Measurements from ENCODE around the gene IFIH1. TPM values are rescaled to one million over a fixed set of nuclear protein-coding genes. Genes with fewer than 3 reads are reported as not detected.

The IFIH1 gene
- total RNA-seq, 3 donors from 2014 or later (not counting 1 experiment from before 2014, with no cell fraction given) = 36.7 to 57.4 (median 36.9) TPM

- Mint-ChIP-seq H3K27ac (peak within 1 kb of the TSS in 1 of 2 donors; percentile 92), H3K27me3 (ENCODE audit: low read depth in 2 of 2) (peaks cover 3 to 7% of the 10 kb centered on the region in 2 donors), H3K9me3 (no peaks in the 10 kb centered on the region), H3K4me3 (peak within 1 kb of the TSS; percentile 92), H3K36me3 (no peaks in the 10 kb centered on the region), H3K4me1 (peaks cover 10 to 13% of the 10 kb centered on the region in 2 donors)
- DNase-seq = peak; percentile 94 to 98
- peak within 1 kb of the TSS; percentile 71 for H3K4me3 ChIP-seq (ENCODE audit: low read length)
- WGBS (ENCODE audit: insufficient coverage) = under 1% methylated on average over 54 of the region's 57 CpGs
- TF ChIP-seq CTCF (IDR thresholded peaks at IDR 0.05) = no peak
- H3K27ac ChIP-seq (ENCODE audit: low read length) = peak within 1 kb of the TSS; percentile 41
- H3K36me3 ChIP-seq (ENCODE audit: control insufficient read depth, insufficient read depth, low read length) = no peaks in the 10 kb centered on the region
- H3K4me1 ChIP-seq (ENCODE audit: control insufficient read depth, insufficient read depth, low read length) = peaks cover 11% of the 10 kb centered on the region
- intact Hi-C loops (cut with micrococcal nuclease) = loop anchor here (1.0 kb wide), 1 partner anchor 26 kb away; the partner anchor contains the start of gene IFIH1
- no peaks in the 10 kb centered on the region for H3K27me3 ChIP-seq (ENCODE audit: control insufficient read depth, insufficient read depth, low read length)
- no peaks in the 10 kb centered on the region for H3K9me3 ChIP-seq (ENCODE audit: control insufficient read depth, insufficient read depth, low read length)
- ATAC-seq = peak; percentile 98 to 100 (median 99)
Observed at GRCh38 chr2:162343824-162344616, 25.5 kb upstream of the IFIH1 start, which contains the start of gene GCA. TSS of gene GCA (plus strand) at chr2:162344132. CDS start at chr2:162344249, 117 bp downstream.

GRCh38 chr2:162343492-162343823 lies 25.0 kb upstream of the IFIH1 start:
- no peaks in the 10 kb centered on the region for H3K36me3 ChIP-seq (ENCODE audit: control insufficient read depth, insufficient read depth, low read length)
- H3K4me1 ChIP-seq (ENCODE audit: control insufficient read depth, insufficient read depth, low read length) = peaks cover 11% of the 10 kb centered on the region
- Mint-ChIP-seq H3K9me3 (no peaks in the 10 kb centered on the region), H3K27ac (peak overlapping the region in 1 of 2 donors; percentile 92), H3K4me1 (peaks cover 10 to 13% of the 10 kb centered on the region in 2 donors), H3K36me3 (no peaks in the 10 kb centered on the region), H3K27me3 (ENCODE audit: low read depth in 2 of 2) (peaks cover 3 to 6% of the 10 kb centered on the region in 2 donors), H3K4me3 (peak overlapping the region; percentile 92)
- 52% methylated on average over 4 of the region's 4 CpGs for WGBS (ENCODE audit: insufficient coverage)
- H3K27ac ChIP-seq (ENCODE audit: low read length) = no peak overlapping the region
- DNase-seq (no peak), ATAC-seq (no peak)
- H3K9me3 ChIP-seq (ENCODE audit: control insufficient read depth, insufficient read depth, low read length) = no peaks in the 10 kb centered on the region
- H3K27me3 ChIP-seq (ENCODE audit: control insufficient read depth, insufficient read depth, low read length) = no peaks in the 10 kb centered on the region
- intact Hi-C loops (cut with micrococcal nuclease) = no loop called here
- H3K4me3 ChIP-seq (ENCODE audit: low read length) = peak overlapping the region; percentile 71
- no peak for TF ChIP-seq CTCF (IDR thresholded peaks at IDR 0.05)

GRCh38 chr2:162342841-162343240 lies 24.4 kb upstream of the IFIH1 start:
- Histone ChIP-seq H3K36me3 (ENCODE audit: control insufficient read depth, insufficient read depth, low read length) (no peaks in the 10 kb centered on the region), H3K9me3 (ENCODE audit: control insufficient read depth, insufficient read depth, low read length) (no peaks in the 10 kb centered on the region), H3K27ac (ENCODE audit: low read length) (no peak overlapping the region), H3K4me1 (ENCODE audit: control insufficient read depth, insufficient read depth, low read length) (peaks cover 11% of the 10 kb centered on the region), H3K4me3 (ENCODE audit: low read length) (no peak overlapping the region), H3K27me3 (ENCODE audit: control insufficient read depth, insufficient read depth, low read length) (no peaks in the 10 kb centered on the region)
- Mint-ChIP-seq H3K36me3 (no peaks in the 10 kb centered on the region), H3K27me3 (ENCODE audit: low read depth in 2 of 2) (peaks cover 3 to 6% of the 10 kb centered on the region in 2 donors), H3K9me3 (no peaks in the 10 kb centered on the region), H3K4me3 (peak overlapping the region; percentile 92), H3K4me1 (peaks cover 10 to 13% of the 10 kb centered on the region in 2 donors), H3K27ac (no peak overlapping the region)
- 97% methylated on average over 2 of the region's 2 CpGs for WGBS (ENCODE audit: insufficient coverage)
- no peak for DNase-seq
- ATAC-seq = no peak
- intact Hi-C loops (cut with micrococcal nuclease) = no loop called here
- no peak for TF ChIP-seq CTCF (IDR thresholded peaks at IDR 0.05)
